GM19438 (cell line): ENCODE results near the gene GFRA3.
"Not testable (repeated sequence)": the region's sequence is repeated elsewhere in the genome, so short reads cannot be mapped to it uniquely, and the experiment has no call there.

ENCODE experiments used
- ATAC-seq: cut with Tn5 transposase; IDR thresholded peaks from one replicate; pipeline ENCODE4 v1.9.1; 2021; ENCODE audit warnings: low read depth; ENCODE audit not compliant: unreplicated experiment

The GFRA3 gene

DNA sequence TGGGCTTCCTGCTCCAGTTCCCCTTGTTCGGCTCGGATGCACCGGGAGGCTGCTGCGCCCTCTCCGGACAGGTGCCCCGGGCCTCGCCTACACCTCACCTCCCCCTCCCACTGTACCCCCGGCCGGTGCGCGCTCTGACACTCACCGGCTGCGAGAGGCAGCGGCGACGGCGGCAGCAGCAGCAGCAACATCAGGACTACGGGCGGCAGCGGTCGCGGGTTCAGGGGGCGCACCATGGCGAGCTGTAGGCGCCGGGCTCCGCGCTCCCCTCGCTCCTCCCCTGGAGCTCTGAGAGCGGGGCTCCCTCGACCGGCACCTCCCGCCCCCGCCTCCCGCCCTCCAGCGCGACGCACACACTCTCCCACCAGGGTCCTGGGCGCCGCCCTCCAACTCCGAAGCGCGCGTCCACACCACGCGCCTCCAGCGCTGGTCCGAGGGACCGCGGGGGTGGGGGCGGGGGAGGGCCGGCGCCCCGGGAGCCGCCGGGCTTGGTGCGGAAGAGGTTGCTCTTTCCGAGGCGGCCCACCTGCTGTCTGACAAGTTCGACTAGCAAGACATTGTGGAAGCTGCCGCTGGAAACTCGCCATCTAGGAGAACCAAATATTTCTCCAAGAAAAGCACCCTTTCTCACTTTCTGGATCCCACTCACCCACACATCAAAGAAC, at the start of gene GFRA3:
Gene GFRA3, minus strand, starts transcription at position 433 of the 665 bp plus-strand sequence. Its CDS starts 197 bp downstream, at position 236.
- no peak for ATAC-seq

DNA sequence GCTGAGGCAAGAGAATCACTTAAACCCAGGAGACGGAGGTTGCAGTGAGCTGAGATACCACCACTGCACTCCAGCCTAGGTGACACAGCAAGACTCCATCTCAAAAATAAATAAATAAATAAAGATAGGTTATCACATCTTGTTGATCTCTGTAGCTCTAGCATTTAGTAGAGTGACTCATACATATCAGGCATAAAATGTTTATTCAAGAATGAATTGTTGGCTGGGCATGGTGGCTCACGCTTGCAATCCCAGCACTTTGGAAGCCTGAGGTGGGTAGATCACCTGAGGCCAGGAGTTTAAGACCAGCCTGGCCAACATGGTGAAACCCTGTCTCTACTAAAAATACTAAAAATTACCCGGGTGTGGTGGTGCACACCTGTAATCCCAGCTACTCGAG, 43.8 kb upstream of the GFRA3 start:
- not testable (repeated sequence) for ATAC-seq

DNA sequence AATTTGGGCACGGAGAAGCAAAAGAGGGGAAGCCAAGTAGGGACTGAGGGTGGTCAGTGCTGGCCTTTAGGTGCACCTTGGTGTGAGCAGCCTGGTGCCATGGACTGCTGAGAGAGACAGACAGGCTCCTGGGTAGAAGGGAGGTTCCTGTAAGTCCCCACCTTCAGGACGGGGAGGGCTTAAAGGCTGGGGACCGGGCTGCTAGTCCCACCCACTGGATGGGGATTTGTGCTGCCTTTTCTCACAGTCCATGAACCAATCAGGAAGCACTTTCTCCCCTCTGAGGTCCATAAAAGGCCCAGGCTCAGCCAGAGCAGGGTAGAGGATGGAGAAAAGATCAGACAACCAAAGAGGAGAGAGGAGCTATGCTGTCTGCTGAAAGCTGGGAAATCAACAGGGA, 41.9 kb upstream of the GFRA3 start:
- ATAC-seq = no peak

DNA sequence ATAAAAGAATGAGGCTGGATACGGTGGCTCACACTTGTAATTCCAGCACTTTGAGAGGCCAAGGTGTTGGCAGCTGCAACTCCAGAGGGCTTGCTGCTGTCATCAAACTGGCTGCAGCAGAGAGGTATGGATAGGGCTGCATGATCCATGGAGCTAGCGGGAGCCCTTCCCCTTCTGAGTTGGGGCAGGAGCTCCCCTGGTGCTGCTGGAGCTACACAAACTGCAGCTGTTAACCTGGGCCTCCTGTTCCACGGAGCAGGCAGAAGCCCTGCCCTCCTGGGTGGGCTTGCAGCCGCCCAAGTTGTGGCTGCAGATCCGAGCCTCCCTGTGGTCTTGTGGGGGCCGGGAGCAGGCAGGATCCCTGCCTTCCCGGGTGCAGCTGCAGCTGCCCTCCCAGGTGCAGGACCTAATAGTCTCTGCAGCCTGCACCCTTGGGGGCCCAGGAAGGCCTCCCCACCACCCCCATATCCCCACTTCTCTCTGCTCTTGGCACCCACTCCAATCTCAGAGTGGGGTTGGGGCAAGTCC, 41.4 kb upstream of the GFRA3 start:
- no peak for ATAC-seq

DNA sequence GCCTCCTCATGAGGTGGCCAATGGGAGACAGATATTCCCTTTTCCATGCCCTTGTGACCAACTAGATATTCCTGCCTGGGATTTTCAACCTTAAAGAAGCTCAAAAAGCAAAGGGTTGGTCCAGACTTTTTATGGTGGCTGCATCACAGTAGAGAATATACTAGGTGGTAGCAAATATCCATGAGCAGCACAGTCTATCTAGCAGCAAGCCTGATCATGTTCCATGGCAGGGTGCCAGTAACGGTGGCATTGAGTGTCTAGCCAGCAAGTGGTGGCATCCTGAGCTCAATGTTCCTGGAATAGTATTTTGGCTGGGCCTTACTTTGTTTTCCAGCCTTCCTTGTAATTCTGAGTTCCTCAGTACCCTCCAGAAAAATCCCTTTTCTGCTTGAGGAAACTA, 31.4 kb upstream of the GFRA3 start:
- ATAC-seq = no peak

- no peak for ATAC-seq
Observed at GRCh38 chr5:138303372-138303771, 29.0 kb upstream of the GFRA3 start.

DNA sequence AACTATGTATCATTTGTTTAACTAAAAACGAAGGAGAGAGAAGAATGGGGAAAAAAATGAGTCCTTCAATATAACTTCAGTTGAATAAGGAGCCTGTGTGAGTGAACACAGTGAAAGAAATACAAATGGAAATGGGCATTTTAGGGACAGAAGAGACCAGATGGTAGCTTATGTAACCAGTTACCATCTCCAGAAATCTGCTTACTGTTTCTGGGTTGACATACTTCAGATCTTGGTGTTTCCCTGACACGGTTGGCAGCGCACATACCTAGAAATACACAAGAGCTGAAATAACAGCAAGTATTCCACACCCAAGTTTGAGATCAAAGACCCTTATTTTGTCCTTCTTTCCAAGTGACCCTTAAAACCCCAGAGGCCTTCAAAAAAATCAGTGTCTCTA, 14.9 kb upstream of the GFRA3 start:
- no peak for ATAC-seq

- ATAC-seq = no peak
Observed at GRCh38 chr5:138287246-138287645, 12.8 kb upstream of the GFRA3 start.

DNA sequence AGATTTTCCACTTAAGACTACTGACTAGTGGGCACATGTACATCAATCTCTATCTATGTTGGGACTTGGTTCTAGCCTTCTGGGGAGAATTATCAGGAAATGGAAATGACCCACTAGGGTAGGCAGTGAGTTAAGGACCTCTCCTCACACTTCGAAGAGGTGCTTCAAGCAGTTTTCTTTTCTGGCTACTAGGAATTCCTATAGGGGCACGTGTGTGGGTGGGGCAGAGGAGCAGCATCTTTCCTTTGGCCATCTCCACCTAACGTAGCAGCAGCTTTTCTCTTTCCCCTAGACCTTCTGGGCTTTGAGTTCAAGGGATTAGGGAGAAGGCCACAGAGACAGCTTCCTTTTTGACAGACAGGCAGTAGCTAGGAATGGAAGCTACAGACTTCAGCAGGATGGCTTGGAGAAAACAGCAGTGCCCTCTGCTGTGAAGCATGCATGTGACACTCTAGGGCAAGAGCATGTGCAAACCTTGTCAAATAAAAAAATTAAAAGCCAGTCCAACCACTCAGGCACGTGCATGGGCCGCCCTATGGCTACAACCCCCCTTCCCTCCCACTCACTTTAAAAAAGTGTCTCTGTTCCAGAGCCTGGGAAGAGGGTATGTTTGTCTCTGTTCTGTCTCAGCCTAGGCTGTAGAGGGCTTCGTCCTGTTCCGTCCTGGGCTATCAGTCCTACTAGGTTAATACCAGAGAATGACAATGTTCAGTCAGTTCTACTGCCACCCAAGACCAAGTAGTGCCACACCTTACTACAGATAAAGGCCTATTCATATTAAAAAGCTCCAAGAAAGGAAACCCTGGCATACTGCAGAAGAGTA, 8.7 kb upstream of the GFRA3 start:
- no peak for ATAC-seq

DNA sequence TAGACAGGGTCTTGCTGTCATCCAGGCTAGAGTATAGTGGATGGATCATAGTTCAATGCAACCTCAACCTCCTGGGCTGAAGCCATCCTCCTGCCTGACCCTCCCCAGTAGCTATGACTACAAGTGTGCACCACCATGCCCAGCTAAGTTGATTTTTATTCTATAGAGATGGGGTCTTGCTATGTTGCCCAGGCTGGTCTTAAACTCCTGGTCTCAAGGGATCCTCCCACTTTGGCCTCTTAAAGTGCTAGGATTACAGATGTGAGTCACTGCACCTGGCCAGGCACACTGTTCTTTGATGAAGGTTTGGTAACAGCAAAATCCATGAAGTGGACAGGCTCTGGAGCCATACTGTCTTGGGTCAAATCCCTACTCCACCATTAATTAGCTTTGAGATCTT, 6.5 kb upstream of the GFRA3 start:
- no peak for ATAC-seq

DNA sequence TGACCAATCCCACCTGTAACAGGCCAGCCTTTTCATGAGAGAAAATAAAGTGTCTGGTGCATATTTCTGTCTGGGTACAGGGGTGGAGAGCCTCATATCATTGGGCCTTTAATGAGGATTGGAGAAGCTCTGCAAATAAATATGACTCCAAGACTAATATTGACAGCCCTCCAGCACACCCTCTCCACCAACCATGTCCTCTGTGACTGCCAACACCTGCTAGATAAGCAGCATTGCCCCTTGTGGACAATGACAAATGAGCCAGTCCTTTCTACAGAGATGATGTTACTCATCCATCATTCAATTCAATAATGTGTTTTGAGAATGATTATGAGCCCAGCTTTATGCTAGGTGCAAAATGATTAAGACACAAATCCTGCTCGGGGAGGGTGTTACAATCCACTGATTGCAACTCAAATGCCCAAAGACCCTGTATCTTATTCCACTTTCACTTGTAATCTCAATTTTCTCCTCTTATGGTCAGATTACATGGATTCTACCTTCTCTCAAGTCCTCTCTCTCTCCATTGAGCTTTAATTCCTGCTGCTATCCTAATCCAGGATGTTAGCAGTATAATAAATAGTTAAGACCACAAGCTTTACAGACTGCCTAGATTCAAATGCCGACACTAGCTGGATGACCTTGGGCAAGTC, 2.1 kb upstream of the GFRA3 start:
- no peak for ATAC-seq

DNA sequence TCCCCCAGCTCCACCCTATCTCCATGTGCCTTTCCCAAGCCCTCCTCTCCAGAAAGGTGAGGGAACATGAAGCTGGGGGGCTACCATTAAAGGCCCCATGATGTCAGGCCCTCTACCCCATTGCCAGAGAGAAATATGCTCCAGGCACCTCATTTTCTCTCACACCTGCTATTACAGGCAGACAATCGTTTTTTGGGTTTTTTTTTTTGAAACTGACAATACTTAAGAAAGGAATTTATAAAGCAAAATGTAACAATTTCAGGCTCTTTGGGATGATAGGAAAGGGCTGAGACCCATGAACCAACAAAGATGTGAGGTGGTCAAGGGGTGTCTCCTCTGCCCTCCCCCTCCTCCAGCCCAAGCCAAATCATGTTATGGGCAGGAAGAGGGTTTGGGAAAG, 1.5 kb upstream of the GFRA3 start:
- ATAC-seq = no peak

GRCh38 chr5:138275379-138275782, 960 bp upstream of the GFRA3 start:
- ATAC-seq = no peak

DNA sequence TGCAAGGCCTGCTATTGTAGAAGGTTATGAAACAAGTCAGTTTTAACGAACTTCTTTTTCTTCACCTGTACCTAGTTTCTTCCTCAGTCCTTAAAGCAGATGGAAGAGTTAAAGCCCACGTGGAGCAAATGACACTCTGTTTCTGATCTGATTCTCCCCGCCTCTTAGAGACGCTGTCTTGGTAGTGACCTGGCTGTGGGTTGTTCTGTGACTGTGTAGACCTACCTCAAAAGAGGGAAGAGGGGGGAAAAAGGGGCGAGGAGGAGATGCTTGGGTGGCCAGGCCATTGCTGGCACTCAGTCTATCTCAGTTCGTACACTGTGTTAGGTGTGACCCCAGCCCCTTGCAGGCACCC, 610 bp downstream of the GFRA3 start:
- no peak for ATAC-seq

GRCh38 chr5:138272681-138273080, 1.7 kb downstream of the GFRA3 start:
- no peak for ATAC-seq

DNA sequence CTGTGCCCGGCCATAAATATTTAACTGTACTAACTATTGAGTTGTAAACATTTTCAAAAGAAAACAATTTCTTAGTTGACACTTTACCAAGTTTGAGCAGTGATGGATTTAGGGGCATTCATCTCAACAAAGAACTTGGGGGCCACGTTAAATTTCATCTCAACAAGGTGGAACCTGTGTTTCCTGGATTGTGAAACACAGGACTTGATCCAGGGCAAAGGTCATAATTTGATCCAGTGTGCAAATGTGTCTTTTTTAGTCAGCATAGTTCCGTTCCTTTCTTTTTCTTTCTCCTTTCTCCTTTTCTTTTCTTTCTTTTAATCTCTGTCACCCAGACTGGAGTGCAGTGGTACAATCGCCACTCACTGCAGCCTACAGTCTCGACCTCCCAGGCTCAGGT, 3.1 kb downstream of the GFRA3 start:
- no peak for ATAC-seq

DNA sequence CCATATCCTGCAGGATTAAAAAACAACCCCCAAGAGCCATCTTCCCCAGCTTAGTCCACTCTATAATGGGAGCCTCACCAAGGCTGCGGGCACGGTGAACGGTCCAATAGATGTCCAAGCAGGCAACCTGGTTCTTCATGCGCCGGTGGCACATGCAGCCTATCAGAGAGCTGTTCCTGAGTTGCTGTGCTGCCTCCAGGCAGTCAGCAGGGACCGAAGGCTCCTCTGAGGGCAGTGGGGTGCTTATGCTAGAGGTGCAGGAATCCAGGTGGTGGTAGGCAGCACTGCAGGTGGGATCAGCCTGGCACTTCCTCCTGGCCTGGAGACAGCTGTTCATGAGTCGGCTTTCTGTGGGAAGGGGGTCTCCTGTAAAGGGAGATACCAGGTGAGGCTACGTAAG, 10.2 kb downstream of the GFRA3 start:
- ATAC-seq = no peak

DNA sequence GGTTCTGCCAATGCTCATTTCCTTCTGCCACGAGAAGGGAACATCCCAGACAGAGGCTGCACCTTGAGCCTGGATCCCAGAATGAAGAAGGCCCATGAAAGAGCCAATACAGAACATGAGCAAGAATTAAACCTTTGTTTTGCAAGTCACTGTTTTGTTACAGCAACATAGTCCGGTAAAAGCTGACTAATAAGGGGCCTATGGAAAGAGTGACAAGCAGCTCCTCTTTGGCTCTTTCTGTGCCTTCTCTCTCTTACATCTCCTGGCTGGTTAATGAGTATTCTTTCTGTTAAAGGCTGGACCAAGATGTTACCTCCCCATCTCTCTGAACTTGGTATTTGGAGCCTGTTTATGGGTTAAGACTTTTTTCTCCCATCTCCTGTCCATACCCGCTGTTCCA, 10.8 kb downstream of the GFRA3 start:
- no peak for ATAC-seq

- no peak for ATAC-seq
Observed at GRCh38 chr5:138258704-138259292, 15.6 kb downstream of the GFRA3 start.

DNA sequence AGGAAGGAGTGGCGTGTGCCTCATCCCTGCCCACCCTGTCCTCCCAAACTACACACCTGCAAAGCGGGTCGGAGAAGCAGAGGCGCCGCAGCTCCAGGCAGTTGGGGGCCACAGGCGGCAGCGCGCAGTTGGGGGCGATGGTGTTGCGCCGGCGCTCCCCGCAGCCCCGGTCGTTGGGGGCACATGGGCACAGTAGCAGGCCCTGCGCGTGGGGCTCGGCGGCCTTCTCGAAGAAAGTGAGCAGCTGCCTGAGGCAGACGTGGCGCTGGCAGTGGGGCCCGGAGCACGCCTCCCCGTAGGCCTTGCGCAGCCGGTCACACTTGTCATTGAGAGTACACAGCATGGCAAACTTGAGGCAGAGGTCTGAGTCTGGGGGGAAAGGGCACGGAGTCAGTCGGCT, 16.8 kb downstream of the GFRA3 start:
- ATAC-seq = no peak

DNA sequence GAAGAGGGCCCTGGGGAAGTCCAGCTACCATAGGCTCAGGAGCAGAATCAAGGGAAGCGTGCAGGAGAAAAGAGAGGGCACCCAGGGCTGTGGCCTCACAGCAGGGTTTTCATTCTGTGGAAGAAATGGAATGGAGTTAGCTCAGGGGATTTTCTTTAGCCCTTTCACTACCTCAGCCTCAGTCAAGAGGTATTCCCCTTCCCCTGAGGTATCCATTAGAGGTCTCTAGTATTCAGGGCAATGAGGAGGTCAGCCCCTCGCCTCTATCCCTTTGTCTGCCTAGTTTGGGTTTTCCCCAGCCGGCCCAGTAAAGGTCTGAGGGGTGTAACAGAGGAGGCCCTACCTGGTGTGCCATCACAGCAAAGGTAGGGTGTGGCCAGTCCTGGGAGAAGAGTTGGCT, 21.5 kb downstream of the GFRA3 start:
- ATAC-seq = no peak
